ENCODE measurements around the gene ARHGAP44.

DNA sequence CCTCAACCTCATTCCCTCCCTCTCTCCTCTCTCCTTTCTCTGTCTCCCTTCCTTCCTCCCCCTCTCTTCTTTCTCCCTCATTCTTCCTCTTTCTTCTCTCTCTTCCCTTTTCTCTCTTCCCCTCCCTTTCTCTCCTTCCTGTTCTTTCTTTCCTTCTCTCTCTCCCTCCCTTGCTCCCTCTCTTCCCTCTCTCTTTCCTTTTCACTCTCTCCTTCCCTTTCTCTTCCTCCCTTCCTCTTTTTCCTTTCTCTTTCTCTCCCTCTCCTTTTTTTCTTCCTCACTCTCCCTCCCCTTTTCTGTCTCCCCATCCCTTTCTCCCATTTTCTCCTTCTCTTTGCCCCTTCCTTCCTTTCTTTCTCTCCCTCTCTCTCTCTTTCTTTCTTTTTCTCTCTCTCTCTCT is 236.4 kb downstream of the ARHGAP44 start:
- no peak for TF ChIP-seq YY1 (IDR thresholded peaks at IDR 0.05; ENCODE audit: borderline replicate concordance in 1 of 3, control insufficient read depth in 1 of 3, extremely low read depth in 1 of 3, insufficient read depth in 3 of 3, insufficient read length in 1 of 3, insufficient replicate concordance in 2 of 3, low read depth in 1 of 3, low read length in 2 of 3)
- no peak for TF ChIP-seq EP300 (IDR thresholded peaks at IDR 0.05; ENCODE audit: low read length)
- TF ChIP-seq, protein P1, sequence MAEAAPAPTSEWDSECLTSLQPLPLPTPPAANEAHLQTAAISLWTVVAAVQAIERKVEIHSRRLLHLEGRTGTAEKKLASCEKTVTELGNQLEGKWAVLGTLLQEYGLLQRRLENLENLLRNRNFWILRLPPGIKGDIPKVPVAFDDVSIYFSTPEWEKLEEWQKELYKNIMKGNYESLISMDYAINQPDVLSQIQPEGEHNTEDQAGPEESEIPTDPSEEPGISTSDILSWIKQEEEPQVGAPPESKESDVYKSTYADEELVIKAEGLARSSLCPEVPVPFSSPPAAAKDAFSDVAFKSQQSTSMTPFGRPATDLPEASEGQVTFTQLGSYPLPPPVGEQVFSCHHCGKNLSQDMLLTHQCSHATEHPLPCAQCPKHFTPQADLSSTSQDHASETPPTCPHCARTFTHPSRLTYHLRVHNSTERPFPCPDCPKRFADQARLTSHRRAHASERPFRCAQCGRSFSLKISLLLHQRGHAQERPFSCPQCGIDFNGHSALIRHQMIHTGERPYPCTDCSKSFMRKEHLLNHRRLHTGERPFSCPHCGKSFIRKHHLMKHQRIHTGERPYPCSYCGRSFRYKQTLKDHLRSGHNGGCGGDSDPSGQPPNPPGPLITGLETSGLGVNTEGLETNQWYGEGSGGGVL (CRISPR knock-in tag; IDR thresholded peaks at IDR 0.05) = no peak
- no peak for TF ChIP-seq POLR2A (conservative IDR thresholded peaks at IDR 0.05)
- TF ChIP-seq ZNF41 (CRISPR knock-in tag; conservative IDR thresholded peaks at IDR 0.05) = no peak
- TF ChIP-seq, protein P2, sequence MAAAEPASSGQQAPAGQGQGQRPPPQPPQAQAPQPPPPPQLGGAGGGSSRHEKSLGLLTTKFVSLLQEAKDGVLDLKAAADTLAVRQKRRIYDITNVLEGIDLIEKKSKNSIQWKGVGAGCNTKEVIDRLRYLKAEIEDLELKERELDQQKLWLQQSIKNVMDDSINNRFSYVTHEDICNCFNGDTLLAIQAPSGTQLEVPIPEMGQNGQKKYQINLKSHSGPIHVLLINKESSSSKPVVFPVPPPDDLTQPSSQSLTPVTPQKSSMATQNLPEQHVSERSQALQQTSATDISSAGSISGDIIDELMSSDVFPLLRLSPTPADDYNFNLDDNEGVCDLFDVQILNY (CRISPR knock-in tag; IDR thresholded peaks at IDR 0.05) = no peak
- TF ChIP-seq, protein P3, sequence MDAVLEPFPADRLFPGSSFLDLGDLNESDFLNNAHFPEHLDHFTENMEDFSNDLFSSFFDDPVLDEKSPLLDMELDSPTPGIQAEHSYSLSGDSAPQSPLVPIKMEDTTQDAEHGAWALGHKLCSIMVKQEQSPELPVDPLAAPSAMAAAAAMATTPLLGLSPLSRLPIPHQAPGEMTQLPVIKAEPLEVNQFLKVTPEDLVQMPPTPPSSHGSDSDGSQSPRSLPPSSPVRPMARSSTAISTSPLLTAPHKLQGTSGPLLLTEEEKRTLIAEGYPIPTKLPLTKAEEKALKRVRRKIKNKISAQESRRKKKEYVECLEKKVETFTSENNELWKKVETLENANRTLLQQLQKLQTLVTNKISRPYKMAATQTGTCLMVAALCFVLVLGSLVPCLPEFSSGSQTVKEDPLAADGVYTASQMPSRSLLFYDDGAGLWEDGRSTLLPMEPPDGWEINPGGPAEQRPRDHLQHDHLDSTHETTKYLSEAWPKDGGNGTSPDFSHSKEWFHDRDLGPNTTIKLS (IDR thresholded peaks at IDR 0.05; ENCODE audit: borderline replicate concordance, low read depth) = no peak
- TF ChIP-seq, protein P4, sequence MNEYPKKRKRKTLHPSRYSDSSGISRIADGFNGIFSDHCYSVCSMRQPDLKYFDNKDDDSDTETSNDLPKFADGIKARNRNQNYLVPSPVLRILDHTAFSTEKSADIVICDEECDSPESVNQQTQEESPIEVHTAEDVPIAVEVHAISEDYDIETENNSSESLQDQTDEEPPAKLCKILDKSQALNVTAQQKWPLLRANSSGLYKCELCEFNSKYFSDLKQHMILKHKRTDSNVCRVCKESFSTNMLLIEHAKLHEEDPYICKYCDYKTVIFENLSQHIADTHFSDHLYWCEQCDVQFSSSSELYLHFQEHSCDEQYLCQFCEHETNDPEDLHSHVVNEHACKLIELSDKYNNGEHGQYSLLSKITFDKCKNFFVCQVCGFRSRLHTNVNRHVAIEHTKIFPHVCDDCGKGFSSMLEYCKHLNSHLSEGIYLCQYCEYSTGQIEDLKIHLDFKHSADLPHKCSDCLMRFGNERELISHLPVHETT (CRISPR knock-in tag; conservative IDR thresholded peaks at IDR 0.05 in 1 of 2, IDR thresholded peaks at IDR 0.05 in 1 of 2) = no peak

All from K562 (cell line).